Nephron progenitor cell (in vitro differentiated cells): ENCODE measurements around the gene LHX4.
"Not testable (repeated sequence)": the region's sequence is repeated elsewhere in the genome, so short reads cannot be mapped to it uniquely, and the experiment has no call there.

Source experiments
- DNase-seq: peaks from one replicate; pipeline ENCODE4 v3.0.0; 2021
- H3K27ac Mint-ChIP-seq: 2 replicates; pipeline ENCODE4 v1.8.0; 2021; ENCODE audit warnings: mild to moderate bottlenecking, moderate library complexity, mixed read lengths
- H3K27me3 Mint-ChIP-seq: 2 replicates; pipeline ENCODE4 v1.8.0; 2021; ENCODE audit warnings: mild to moderate bottlenecking, low read depth, mixed read lengths; ENCODE audit not compliant: poor library complexity
- H3K36me3 Mint-ChIP-seq: 2 replicates; pipeline ENCODE4 v1.8.0; 2021; ENCODE audit warnings: low read depth, mixed read lengths
- H3K4me1 Mint-ChIP-seq: 2 replicates; pipeline ENCODE4 v1.8.0; 2021; ENCODE audit warnings: mixed read lengths
- H3K4me3 Mint-ChIP-seq: 2 replicates; pipeline ENCODE4 v1.8.0; 2021; ENCODE audit warnings: mild to moderate bottlenecking, moderate library complexity, mixed read lengths
- H3K9me3 Mint-ChIP-seq: 2 replicates; pipeline ENCODE4 v1.8.0; 2021; ENCODE audit warnings: mild to moderate bottlenecking, moderate library complexity, mixed read lengths
- CTCF ChIP-seq: fragments of 200-600 bp; sonication (generic); IDR thresholded peaks from 2 replicates; pipeline ENCODE4 v1.5.0; 2021; ENCODE audit warnings: antibody characterized with exemption

LHX4 gene

GRCh38 chr1:180198611-180199010 lies 31.5 kb upstream of the LHX4 start:
- Mint-ChIP-seq H3K27me3 (peaks cover 28% of the 10 kb centered on the region), H3K9me3 (no peaks in the 10 kb centered on the region), H3K4me3 (no peak overlapping the region), H3K27ac (no peak overlapping the region), H3K36me3 (peaks cover 13% of the 10 kb centered on the region), H3K4me1 (peaks cover 8% of the 10 kb centered on the region)
- DNase-seq = no peak
- TF ChIP-seq CTCF = no peak

GRCh38 chr1:180199018-180199417 lies 31.0 kb upstream of the LHX4 start:
- Mint-ChIP-seq H3K36me3 (peaks cover 13% of the 10 kb centered on the region), H3K4me3 (no peak overlapping the region), H3K27me3 (peaks cover 24% of the 10 kb centered on the region), H3K9me3 (no peaks in the 10 kb centered on the region), H3K27ac (no peak overlapping the region), H3K4me1 (peaks cover 12% of the 10 kb centered on the region)
- no peak for TF ChIP-seq CTCF
- DNase-seq = no peak

- H3K27me3 Mint-ChIP-seq = peaks cover 25% of the 10 kb centered on the region
- TF ChIP-seq CTCF = no peak
Observed at GRCh38 chr1:180201451-180202200, 28.4 kb upstream of the LHX4 start.

GRCh38 chr1:180202588-180202987 lies 27.5 kb upstream of the LHX4 start:
- H3K27me3 Mint-ChIP-seq = peaks cover 32% of the 10 kb centered on the region

More at GRCh38 chr1:180201451-180202200, 28.4 kb upstream of the LHX4 start:
- Mint-ChIP-seq H3K4me1 (peaks cover 12% of the 10 kb centered on the region), H3K27ac (no peak overlapping the region), H3K9me3 (no peaks in the 10 kb centered on the region), H3K36me3 (no peaks in the 10 kb centered on the region), H3K4me3 (no peak overlapping the region)
- DNase-seq = no peak

GRCh38 chr1:180204231-180204630 lies 25.8 kb upstream of the LHX4 start:
- Mint-ChIP-seq H3K4me3 (no peak overlapping the region), H3K9me3 (no peaks in the 10 kb centered on the region), H3K27ac (no peak overlapping the region), H3K4me1 (peaks cover 12% of the 10 kb centered on the region), H3K27me3 (peaks cover 36% of the 10 kb centered on the region), H3K36me3 (no peaks in the 10 kb centered on the region)
- TF ChIP-seq CTCF = no peak
- DNase-seq = no peak

More at GRCh38 chr1:180202588-180202987, 27.5 kb upstream of the LHX4 start:
- DNase-seq, H3K27ac Mint-ChIP-seq, H3K36me3 Mint-ChIP-seq, H3K4me3 Mint-ChIP-seq, H3K9me3 Mint-ChIP-seq: not testable (repeated sequence)
- peaks cover 12% of the 10 kb centered on the region for H3K4me1 Mint-ChIP-seq

GRCh38 chr1:180206581-180206980 lies 23.5 kb upstream of the LHX4 start:
- no peak for TF ChIP-seq CTCF
- H3K27ac Mint-ChIP-seq = no peak overlapping the region
- no peak overlapping the region for H3K4me3 Mint-ChIP-seq
- no peaks in the 10 kb centered on the region for H3K36me3 Mint-ChIP-seq
- H3K4me1 Mint-ChIP-seq = peaks cover 22% of the 10 kb centered on the region
- DNase-seq = no peak
- H3K9me3 Mint-ChIP-seq = no peaks in the 10 kb centered on the region
- H3K27me3 Mint-ChIP-seq = peaks cover 44% of the 10 kb centered on the region
